Neural progenitor cell (in vitro differentiated cells): ENCODE data around the gene NTHL1.

Experiments
- CTCF ChIP-seq: fragments of 200-600 bp; sonication (generic); IDR thresholded peaks from 2 replicates; pipeline ENCODE4 v1.5.1; 2017; ENCODE audit warnings: antibody characterized with exemption, mild to moderate bottlenecking
- EZH2phosphoT487 ChIP-seq: fragments of 200-600 bp; sonication (generic); IDR thresholded peaks from 2 replicates; pipeline ENCODE4 v1.6.1; 2017; ENCODE audit warnings: antibody characterized with exemption

GRCh38 chr16:2083876-2084780 is 36.5 kb upstream of the NTHL1 start:
- TF ChIP-seq EZH2phosphoT487 = no peak
- TF ChIP-seq CTCF = no peak
